Measurements from ENCODE around the gene LAMA3. TPM values are rescaled to one million over a fixed set of nuclear protein-coding genes. Genes with fewer than 3 reads are reported as not detected.

The LAMA3 gene
- polyA plus RNA-seq, 1 donor from 2014 or later: 3.4 TPM

DNA sequence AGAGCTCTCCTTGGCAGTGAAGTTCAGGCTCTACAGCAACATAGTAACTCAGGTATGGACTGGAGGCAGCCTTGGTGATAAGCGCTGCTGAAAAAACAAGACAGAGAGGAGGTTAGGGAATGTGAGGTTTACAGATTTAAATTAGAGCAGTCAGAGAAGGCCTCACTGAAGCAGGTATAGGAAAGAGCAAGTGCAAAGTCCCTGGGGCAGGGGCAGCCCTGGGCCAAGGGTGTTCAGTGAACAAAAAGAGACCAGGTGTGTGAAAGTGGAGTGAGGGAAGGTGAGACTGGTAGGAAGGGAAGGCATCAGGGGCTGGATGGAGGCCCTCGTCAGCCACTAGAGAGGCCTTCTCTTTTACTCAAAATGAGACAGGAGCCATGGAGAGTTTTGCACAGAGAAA is 89.6 kb downstream of the LAMA3 start:
- Histone ChIP-seq H3K79me2 (replicated peaks; ENCODE audit: insufficient read depth, low read length) (no peaks in the 10 kb centered on the region), H4K20me1 (ENCODE audit: insufficient read depth) (no peaks in the 10 kb centered on the region), H3K27me3 (ENCODE audit: insufficient read depth, low read depth, low read length) (no peaks in the 10 kb centered on the region), H3K36me3 (ENCODE audit: insufficient read depth, low read length) (no peaks in the 10 kb centered on the region), H3K4me3 (ENCODE audit: low read length) (no peak overlapping the region), H3K9me3 (ENCODE audit: low read length) (no peaks in the 10 kb centered on the region), H3K4me2 (ENCODE audit: low read length) (no peak overlapping the region), H3K9ac (ENCODE audit: low read length) (no peak overlapping the region), H3K27ac (ENCODE audit: low read length) (no peak overlapping the region), H3F3A (ENCODE audit: insufficient read depth, low read length, poor library complexity, severe bottlenecking) (no peaks in the 10 kb centered on the region), H2AFZ (ENCODE audit: low read depth, low read length) (no peak overlapping the region), H3K9me2 (ENCODE audit: insufficient read depth, low read length) (no peaks in the 10 kb centered on the region)
- no peak for TF ChIP-seq REST (IDR thresholded peaks at IDR 0.05; ENCODE audit: borderline replicate concordance)
- no peak for TF ChIP-seq EP300 (conservative IDR thresholded peaks at IDR 0.05; ENCODE audit: poor library complexity, severe bottlenecking)
- no peak for TF ChIP-seq RAD21 (conservative IDR thresholded peaks at IDR 0.05)
- TF ChIP-seq SMC3 (conservative IDR thresholded peaks at IDR 0.05; ENCODE audit: poor library complexity): no peak
- TF ChIP-seq TAF1 (IDR thresholded peaks at IDR 0.05; ENCODE audit: low read depth): no peak
- TF ChIP-seq POLR2AphosphoS5 (IDR thresholded peaks at IDR 0.05): no peak
- TF ChIP-seq EZH2 (IDR thresholded peaks at IDR 0.05; ENCODE audit: borderline replicate concordance, insufficient read depth, low read length, poor library complexity, severe bottlenecking): no peak
- no peak for TF ChIP-seq MXI1 (conservative IDR thresholded peaks at IDR 0.05; ENCODE audit: poor library complexity, severe bottlenecking)
- TF ChIP-seq, protein P1, sequence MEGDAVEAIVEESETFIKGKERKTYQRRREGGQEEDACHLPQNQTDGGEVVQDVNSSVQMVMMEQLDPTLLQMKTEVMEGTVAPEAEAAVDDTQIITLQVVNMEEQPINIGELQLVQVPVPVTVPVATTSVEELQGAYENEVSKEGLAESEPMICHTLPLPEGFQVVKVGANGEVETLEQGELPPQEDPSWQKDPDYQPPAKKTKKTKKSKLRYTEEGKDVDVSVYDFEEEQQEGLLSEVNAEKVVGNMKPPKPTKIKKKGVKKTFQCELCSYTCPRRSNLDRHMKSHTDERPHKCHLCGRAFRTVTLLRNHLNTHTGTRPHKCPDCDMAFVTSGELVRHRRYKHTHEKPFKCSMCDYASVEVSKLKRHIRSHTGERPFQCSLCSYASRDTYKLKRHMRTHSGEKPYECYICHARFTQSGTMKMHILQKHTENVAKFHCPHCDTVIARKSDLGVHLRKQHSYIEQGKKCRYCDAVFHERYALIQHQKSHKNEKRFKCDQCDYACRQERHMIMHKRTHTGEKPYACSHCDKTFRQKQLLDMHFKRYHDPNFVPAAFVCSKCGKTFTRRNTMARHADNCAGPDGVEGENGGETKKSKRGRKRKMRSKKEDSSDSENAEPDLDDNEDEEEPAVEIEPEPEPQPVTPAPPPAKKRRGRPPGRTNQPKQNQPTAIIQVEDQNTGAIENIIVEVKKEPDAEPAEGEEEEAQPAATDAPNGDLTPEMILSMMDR (IDR thresholded peaks at IDR 0.05; ENCODE audit: poor library complexity, severe bottlenecking): no peak

GRCh38 chr18:23779696-23780303 is 90.5 kb downstream of the LAMA3 start:
- Histone ChIP-seq H2AFZ (ENCODE audit: low read depth, low read length) (no peak overlapping the region), H4K20me1 (ENCODE audit: insufficient read depth) (no peaks in the 10 kb centered on the region), H3K9me3 (ENCODE audit: low read length) (no peaks in the 10 kb centered on the region), H3K79me2 (replicated peaks; ENCODE audit: insufficient read depth, low read length) (no peaks in the 10 kb centered on the region), H3F3A (ENCODE audit: insufficient read depth, low read length, poor library complexity, severe bottlenecking) (no peaks in the 10 kb centered on the region), H3K27ac (ENCODE audit: low read length) (no peak overlapping the region), H3K4me2 (ENCODE audit: low read length) (no peak overlapping the region), H3K27me3 (ENCODE audit: insufficient read depth, low read depth, low read length) (no peaks in the 10 kb centered on the region), H3K4me3 (ENCODE audit: low read length) (no peak overlapping the region), H3K36me3 (ENCODE audit: insufficient read depth, low read length) (no peaks in the 10 kb centered on the region), H3K9ac (ENCODE audit: low read length) (no peak overlapping the region), H3K9me2 (ENCODE audit: insufficient read depth, low read length) (no peaks in the 10 kb centered on the region)
- TF ChIP-seq REST (IDR thresholded peaks at IDR 0.05; ENCODE audit: borderline replicate concordance) (no peak), RAD21 (conservative IDR thresholded peaks at IDR 0.05) (no peak), EZH2 (IDR thresholded peaks at IDR 0.05; ENCODE audit: borderline replicate concordance, insufficient read depth, low read length, poor library complexity, severe bottlenecking) (no peak), SMC3 (conservative IDR thresholded peaks at IDR 0.05; ENCODE audit: poor library complexity) (no peak), TAF1 (IDR thresholded peaks at IDR 0.05; ENCODE audit: low read depth) (no peak), POLR2AphosphoS5 (IDR thresholded peaks at IDR 0.05) (no peak), MXI1 (conservative IDR thresholded peaks at IDR 0.05; ENCODE audit: poor library complexity, severe bottlenecking) (no peak), EP300 (conservative IDR thresholded peaks at IDR 0.05; ENCODE audit: poor library complexity, severe bottlenecking) (no peak)
- TF ChIP-seq, protein P1 (IDR thresholded peaks at IDR 0.05; ENCODE audit: poor library complexity, severe bottlenecking): no peak
